GM19351 (cell line): ENCODE results near the gene HERC4.

ENCODE experiments used
- ATAC-seq: cut with Tn5 transposase; IDR thresholded peaks from one replicate; pipeline ENCODE4 v1.9.1; 2021; ENCODE audit warnings: mild to moderate bottlenecking, moderate library complexity; ENCODE audit not compliant: unreplicated experiment

HERC4 gene

GRCh38 chr10:68074775-68075549 is at the start of gene HERC4:
HERC4 (minus strand) TSS chr10:68075283; CDS start chr10:68073108, 2,175 bp downstream.
- peak; percentile 86 for ATAC-seq

- ATAC-seq, result no peak
These were observed 49.6 kb upstream of the HERC4 start for GRCh38 chr10:68124718-68125117.

GRCh38 chr10:68121852-68122251 is 46.8 kb upstream of the HERC4 start:
- no peak for ATAC-seq

GRCh38 chr10:68121020-68121743 is 46.1 kb upstream of the HERC4 start:
- ATAC-seq, result no peak

GRCh38 chr10:68118657-68119056 is 43.6 kb upstream of the HERC4 start:
- ATAC-seq, result no peak

GRCh38 chr10:68112837-68113236 is 37.8 kb upstream of the HERC4 start:
- no peak for ATAC-seq

- no peak for ATAC-seq
These were observed 36.5 kb upstream of the HERC4 start for GRCh38 chr10:68111584-68111983.

GRCh38 chr10:68110027-68110426 is 34.9 kb upstream of the HERC4 start:
- ATAC-seq, result no peak

GRCh38 chr10:68109331-68109730 is 34.2 kb upstream of the HERC4 start, which contains the start of gene MYPN:
MYPN (plus strand) TSS chr10:68109488; CDS start chr10:68121439, 11,951 bp downstream.
- no peak for ATAC-seq

GRCh38 chr10:68108653-68109052 is 33.6 kb upstream of the HERC4 start:
- no peak for ATAC-seq

- ATAC-seq, result no peak
These were observed 33.0 kb upstream of the HERC4 start for GRCh38 chr10:68108051-68108450.

- ATAC-seq, result no peak
These were observed 32.6 kb upstream of the HERC4 start for GRCh38 chr10:68107651-68108050.

GRCh38 chr10:68106656-68107055 is 31.6 kb upstream of the HERC4 start:
- no peak for ATAC-seq

GRCh38 chr10:68105820-68106219 is 30.7 kb upstream of the HERC4 start:
- ATAC-seq, result no peak

GRCh38 chr10:68103901-68104300 is 28.8 kb upstream of the HERC4 start:
- ATAC-seq, result no peak

GRCh38 chr10:68103261-68103878 is 28.3 kb upstream of the HERC4 start:
- no peak for ATAC-seq

GRCh38 chr10:68101066-68101465 is 26.0 kb upstream of the HERC4 start:
- no peak for ATAC-seq

GRCh38 chr10:68099736-68100135 is 24.7 kb upstream of the HERC4 start:
- no peak for ATAC-seq

GRCh38 chr10:68096913-68097516 is 21.9 kb upstream of the HERC4 start:
- no peak for ATAC-seq

- ATAC-seq, result no peak
These were observed 20.1 kb upstream of the HERC4 start for GRCh38 chr10:68095153-68095552.

- no peak for ATAC-seq
These were observed 17.4 kb upstream of the HERC4 start for GRCh38 chr10:68092512-68092911.
